ENCODE data around the gene PI4K2B.
A peak's percentile ranks its signal among the peaks of the same experiment; 100 is the strongest.
"Not testable (repeated sequence)": the region's sequence is repeated elsewhere in the genome, so short reads cannot be mapped to it uniquely, and the experiment has no call there.

The PI4K2B gene

GRCh38 chr4:25234390-25235370 lies 847 bp downstream of the PI4K2B start:
- Histone ChIP-seq H3K36me3 (ENCODE audit: insufficient read depth, low read length) (no peaks in the 10 kb centered on the region; the same call in 1 of the 2 replicates), H3K4me1 (ENCODE audit: insufficient read depth, low read length) (no peaks in the 10 kb centered on the region), H3K9me3 (ENCODE audit: control insufficient read depth, insufficient read depth, low read length) (peaks cover 14% of the 10 kb centered on the region), H3K9ac (ENCODE audit: low read depth, low read length) (peak overlapping the region; percentile 94)

- H3K4me1 ChIP-seq (ENCODE audit: insufficient read depth, low read length) = no peaks in the 10 kb centered on the region
- peak overlapping the region; percentile 94; the same call in 1 of the 2 replicates for H3K9ac ChIP-seq (ENCODE audit: low read depth, low read length)
- H3K9me3 ChIP-seq (ENCODE audit: control insufficient read depth, insufficient read depth, low read length) = peaks cover 14% of the 10 kb centered on the region
- no peaks in the 10 kb centered on the region; the same call in 1 of the 2 replicates for H3K36me3 ChIP-seq (ENCODE audit: insufficient read depth, low read length)
These were observed 1.6 kb downstream of the PI4K2B start for GRCh38 chr4:25235401-25235800.

- H3K9me3 ChIP-seq (ENCODE audit: control insufficient read depth, insufficient read depth, low read length) = peaks cover 14% of the 10 kb centered on the region
- not testable (repeated sequence) for H3K9ac ChIP-seq (ENCODE audit: low read depth, low read length); H3K36me3 ChIP-seq (ENCODE audit: insufficient read depth, low read length); H3K4me1 ChIP-seq (ENCODE audit: insufficient read depth, low read length)
These were observed 2.2 kb downstream of the PI4K2B start for GRCh38 chr4:25236030-25236429.

- Histone ChIP-seq H3K9me3 (ENCODE audit: control insufficient read depth, insufficient read depth, low read length) (peaks cover 14% of the 10 kb centered on the region), H3K4me1 (ENCODE audit: insufficient read depth, low read length) (no peaks in the 10 kb centered on the region), H3K36me3 (ENCODE audit: insufficient read depth, low read length) (no peaks in the 10 kb centered on the region; the same call in 1 of the 2 replicates), H3K9ac (ENCODE audit: low read depth, low read length) (no peak overlapping the region)
These were observed 3.1 kb downstream of the PI4K2B start for GRCh38 chr4:25236971-25237370.

- Histone ChIP-seq H3K9me3 (ENCODE audit: control insufficient read depth, insufficient read depth, low read length) (peaks cover 4% of the 10 kb centered on the region), H3K4me1 (ENCODE audit: insufficient read depth, low read length) (no peaks in the 10 kb centered on the region), H3K36me3 (ENCODE audit: insufficient read depth, low read length) (no peaks in the 10 kb centered on the region; the same call in 1 of the 2 replicates), H3K9ac (ENCODE audit: low read depth, low read length) (no peak overlapping the region)
These were observed 4.2 kb downstream of the PI4K2B start for GRCh38 chr4:25238052-25238451.

- H3K9me3 ChIP-seq (ENCODE audit: control insufficient read depth, insufficient read depth, low read length); H3K36me3 ChIP-seq (ENCODE audit: insufficient read depth, low read length); H3K4me1 ChIP-seq (ENCODE audit: insufficient read depth, low read length); H3K9ac ChIP-seq (ENCODE audit: low read depth, low read length): not testable (repeated sequence)
These were observed 5.7 kb downstream of the PI4K2B start for GRCh38 chr4:25239528-25239927.

GRCh38 chr4:25240754-25241210 lies 6.9 kb downstream of the PI4K2B start:
- not testable (repeated sequence) for H3K9ac ChIP-seq (ENCODE audit: low read depth, low read length); H3K36me3 ChIP-seq (ENCODE audit: insufficient read depth, low read length); H3K9me3 ChIP-seq (ENCODE audit: control insufficient read depth, insufficient read depth, low read length); H3K4me1 ChIP-seq (ENCODE audit: insufficient read depth, low read length)

GRCh38 chr4:25242195-25242594 lies 8.4 kb downstream of the PI4K2B start:
- H3K9me3 ChIP-seq (ENCODE audit: control insufficient read depth, insufficient read depth, low read length); H3K4me1 ChIP-seq (ENCODE audit: insufficient read depth, low read length); H3K36me3 ChIP-seq (ENCODE audit: insufficient read depth, low read length); H3K9ac ChIP-seq (ENCODE audit: low read depth, low read length): not testable (repeated sequence)

- Histone ChIP-seq H3K36me3 (ENCODE audit: insufficient read depth, low read length) (no peaks in the 10 kb centered on the region), H3K9me3 (ENCODE audit: control insufficient read depth, insufficient read depth, low read length) (no peaks in the 10 kb centered on the region), H3K4me1 (ENCODE audit: insufficient read depth, low read length) (no peaks in the 10 kb centered on the region), H3K9ac (ENCODE audit: low read depth, low read length) (peak overlapping the region; percentile 29; the same call in 1 of the 2 replicates)
These were observed 11.3 kb downstream of the PI4K2B start for GRCh38 chr4:25245181-25245580.

GRCh38 chr4:25246680-25247611 lies 13.1 kb downstream of the PI4K2B start:
- Histone ChIP-seq H3K9me3 (ENCODE audit: control insufficient read depth, insufficient read depth, low read length) (no peaks in the 10 kb centered on the region; the same call in 1 of the 2 replicates), H3K4me1 (ENCODE audit: insufficient read depth, low read length) (no peaks in the 10 kb centered on the region), H3K9ac (ENCODE audit: low read depth, low read length) (no peak overlapping the region), H3K36me3 (ENCODE audit: insufficient read depth, low read length) (no peaks in the 10 kb centered on the region)

GRCh38 chr4:25248875-25249274 lies 15.0 kb downstream of the PI4K2B start:
- not testable (repeated sequence) for H3K36me3 ChIP-seq (ENCODE audit: insufficient read depth, low read length); H3K9ac ChIP-seq (ENCODE audit: low read depth, low read length); H3K4me1 ChIP-seq (ENCODE audit: insufficient read depth, low read length); H3K9me3 ChIP-seq (ENCODE audit: control insufficient read depth, insufficient read depth, low read length)

GRCh38 chr4:25249494-25249893 lies 15.7 kb downstream of the PI4K2B start:
- not testable (repeated sequence) for H3K36me3 ChIP-seq (ENCODE audit: insufficient read depth, low read length); H3K9ac ChIP-seq (ENCODE audit: low read depth, low read length); H3K4me1 ChIP-seq (ENCODE audit: insufficient read depth, low read length); H3K9me3 ChIP-seq (ENCODE audit: control insufficient read depth, insufficient read depth, low read length)

GRCh38 chr4:25252230-25253070 lies 18.6 kb downstream of the PI4K2B start:
- H3K4me1 ChIP-seq (ENCODE audit: insufficient read depth, low read length) = no peaks in the 10 kb centered on the region
- no peak overlapping the region for H3K9ac ChIP-seq (ENCODE audit: low read depth, low read length)
- H3K36me3 ChIP-seq (ENCODE audit: insufficient read depth, low read length) = no peaks in the 10 kb centered on the region
- H3K9me3 ChIP-seq (ENCODE audit: control insufficient read depth, insufficient read depth, low read length) = no peaks in the 10 kb centered on the region; the same call in 1 of the 2 replicates

- Histone ChIP-seq H3K4me1 (ENCODE audit: insufficient read depth, low read length) (no peaks in the 10 kb centered on the region), H3K9me3 (ENCODE audit: control insufficient read depth, insufficient read depth, low read length) (no peaks in the 10 kb centered on the region; the same call in 1 of the 2 replicates), H3K36me3 (ENCODE audit: insufficient read depth, low read length) (no peaks in the 10 kb centered on the region), H3K9ac (ENCODE audit: low read depth, low read length) (no peak overlapping the region)
These were observed 19.2 kb downstream of the PI4K2B start for GRCh38 chr4:25253071-25253445.

Data from ES-I3 (cell line).